K562 treated with DMSO at 1 percent for 4 hours (cell line): Measurements from ENCODE around the gene SLC17A1. TPM values are rescaled to one million over a fixed set of nuclear protein-coding genes. Genes with fewer than 3 reads are reported as not detected.

Source experiments
- total RNA-seq: library from RNA; unstranded; fragments of 300-600 nt; gene quantifications from 2 replicates; pipeline ENCODE4 v1.2.3, GENCODE V29; 2022; ENCODE audit not compliant: insufficient read depth

The SLC17A1 gene
- not detected in 2 replicates for total RNA-seq

GRCh38 chr6:25831532-25832306 is at the start of gene SLC17A1:
Gene SLC17A1 (minus strand): TSS chr6:25832052. CDS start chr6:25830557, 1,495 bp downstream.

DNA sequence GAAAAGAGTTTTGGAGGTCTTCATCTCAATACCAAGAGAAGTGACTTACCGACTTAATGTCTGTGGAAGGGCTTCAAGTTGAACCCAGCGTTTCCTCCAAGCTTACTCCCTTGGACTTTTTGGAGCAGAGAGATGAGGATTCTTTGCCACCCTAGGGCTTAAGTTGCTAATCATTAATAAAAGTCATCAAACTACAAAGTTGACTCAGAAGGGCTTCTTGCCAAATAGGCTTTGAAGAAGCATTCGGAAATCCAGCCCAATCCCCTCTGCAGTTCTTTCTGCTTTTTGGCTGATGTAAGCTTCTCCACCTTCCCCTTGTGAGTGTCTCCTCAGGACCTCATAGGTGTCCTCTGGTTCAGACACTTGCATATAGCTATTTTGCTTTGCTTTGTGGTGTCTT is 42.3 kb upstream of the SLC17A1 start, which contains the start of gene SLC17A3:
Gene SLC17A3 (minus strand): TSS at position 126 of the 400 bp plus-strand sequence. CDS start 5,856 bp downstream, outside the sequence.

DNA sequence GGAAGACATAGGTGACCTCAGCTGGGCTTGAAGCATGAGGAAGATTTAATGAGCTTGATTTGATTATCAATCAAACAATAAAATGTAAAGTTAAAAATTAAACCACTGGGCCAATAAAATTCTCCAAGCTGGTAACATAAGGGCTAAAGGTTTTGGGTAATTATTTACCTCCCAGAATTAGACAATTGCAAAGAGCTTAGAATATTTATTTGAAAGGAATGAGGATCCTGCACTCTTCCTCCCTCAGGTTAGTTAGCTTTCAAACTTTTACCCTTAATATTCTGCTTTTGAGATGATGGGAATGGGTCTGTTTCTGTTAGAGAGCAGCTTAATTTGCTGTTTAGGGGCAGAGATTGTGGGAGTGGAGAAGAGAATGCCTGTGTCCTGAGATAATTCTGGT is 77.3 kb downstream of the SLC17A1 start, which contains the start of gene SLC17A4:
Gene SLC17A4 (plus strand): TSS at position 208 of the 400 bp plus-strand sequence. CDS start 7,221 bp downstream, outside the sequence.

Other genes starting within 250 kb of the SLC17A1 start
- gene SCGN, start 179.8 kb downstream of the SLC17A1 start, total RNA-seq = not detected in 2 replicates
- gene SLC17A4, start 77.3 kb downstream of the SLC17A1 start, total RNA-seq = not detected in 2 replicates
- not detected in 2 replicates for gene SLC17A3, start 42.2 kb upstream of the SLC17A1 start, total RNA-seq
- not detected in 2 replicates for gene SLC17A2, start 98.6 kb upstream of the SLC17A1 start, total RNA-seq
- 4.9 and 5.7 TPM in 2 replicates for gene TRIM38, start 130.8 kb upstream of the SLC17A1 start, total RNA-seq